Measurements from ENCODE around the gene OXTR.

The OXTR gene

DNA sequence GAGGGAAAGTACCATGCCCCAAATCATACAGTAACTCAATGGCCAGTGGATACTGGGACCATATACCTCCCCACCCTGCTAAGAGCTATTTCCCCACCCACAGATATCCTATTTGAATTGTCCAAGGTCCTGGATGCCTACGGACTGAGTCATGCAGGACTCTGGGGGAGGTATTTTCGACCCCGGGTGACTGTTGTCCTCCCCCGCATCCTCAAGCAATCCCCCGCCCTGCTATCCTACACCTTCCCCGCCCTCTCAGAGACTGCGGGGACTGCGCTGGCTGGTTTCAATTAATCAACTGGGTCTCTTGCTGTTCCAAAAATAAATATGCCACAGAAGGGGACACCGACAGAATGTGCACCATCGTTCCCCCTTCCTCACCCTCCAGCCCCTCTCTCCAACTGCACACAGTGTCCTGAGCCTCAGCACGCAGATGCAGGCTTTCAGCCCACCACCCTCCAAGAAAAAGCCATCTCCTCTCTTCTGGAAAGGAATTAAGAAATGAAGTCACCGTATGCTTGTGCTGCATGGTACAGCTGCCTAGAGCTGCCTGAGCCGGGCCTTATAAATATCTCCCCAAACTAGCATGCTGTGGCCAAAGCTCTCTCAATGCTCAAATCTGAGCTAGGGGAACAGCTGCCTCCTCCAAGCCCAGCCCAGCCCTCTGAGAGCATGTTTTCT lies 27.7 kb downstream of the OXTR start:
- H3K9ac ChIP-seq (ENCODE audit: low read depth, low read length): no peak overlapping the region
- peak overlapping the region; percentile 74 for H3K27ac ChIP-seq (ENCODE audit: low read depth, low read length)
- 0 out of 2 replicates have a peak, but pooled peaks cover 5% of the 10 kb centered on the region for H3K27me3 ChIP-seq (ENCODE audit: control insufficient read depth, insufficient read depth, low read length)
- peaks cover 29% of the 10 kb centered on the region for H3K4me1 ChIP-seq (ENCODE audit: control insufficient read depth, insufficient read depth, low read length)
- peak overlapping the region; percentile 49 for H3K4me3 ChIP-seq (ENCODE audit: low read depth, low read length)
- H3K36me3 ChIP-seq (ENCODE audit: control insufficient read depth, insufficient read depth, low read length): no peaks in the 10 kb centered on the region
- H3K9me3 ChIP-seq (ENCODE audit: control insufficient read depth, insufficient read depth, low read length): no peaks in the 10 kb centered on the region

DNA sequence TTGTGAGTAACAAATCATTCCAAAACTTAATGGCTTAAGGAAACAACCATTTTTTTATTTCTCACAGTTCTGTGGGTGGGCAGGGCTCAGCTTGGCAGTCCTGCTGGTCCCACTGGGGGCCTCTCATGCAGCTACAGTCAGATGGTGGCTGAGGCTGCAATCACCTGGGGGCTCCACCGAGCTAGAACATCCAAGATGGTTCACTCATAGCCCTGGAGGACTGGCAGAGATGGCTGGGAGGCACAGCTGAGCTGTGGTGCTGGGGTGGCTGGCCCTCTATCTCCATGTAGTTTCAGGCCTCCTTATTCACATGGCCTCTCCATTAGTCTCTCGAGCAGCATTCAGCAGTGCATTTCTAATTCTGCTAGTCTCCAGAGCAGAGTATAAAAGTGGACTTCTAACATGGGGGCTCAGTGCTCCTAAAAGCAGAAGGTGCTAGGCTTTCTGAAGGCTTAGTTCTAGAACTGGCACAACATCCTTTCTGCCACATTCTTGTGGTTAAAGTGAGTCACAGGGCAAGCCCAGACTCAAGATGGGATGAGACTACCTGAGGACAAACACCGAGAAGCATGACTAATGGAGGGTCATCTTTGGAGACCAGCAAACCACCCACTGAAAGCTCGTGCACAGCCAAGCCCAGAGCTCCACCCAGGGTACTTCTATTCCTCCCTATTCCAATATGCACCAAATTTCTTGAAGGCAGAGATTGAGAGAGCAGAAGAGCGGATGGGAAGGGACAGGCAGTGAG lies 29.5 kb downstream of the OXTR start:
- Histone ChIP-seq H3K36me3 (ENCODE audit: control insufficient read depth, insufficient read depth, low read length) (no peaks in the 10 kb centered on the region), H3K27ac (ENCODE audit: low read depth, low read length) (no peak overlapping the region), H3K4me3 (ENCODE audit: low read depth, low read length) (no peak overlapping the region), H3K27me3 (ENCODE audit: control insufficient read depth, insufficient read depth, low read length) (0 out of 2 replicates have a peak, but pooled peaks cover 5% of the 10 kb centered on the region), H3K9me3 (ENCODE audit: control insufficient read depth, insufficient read depth, low read length) (no peaks in the 10 kb centered on the region), H3K4me1 (ENCODE audit: control insufficient read depth, insufficient read depth, low read length) (peaks cover 29% of the 10 kb centered on the region), H3K9ac (ENCODE audit: low read depth, low read length) (no peak overlapping the region)

DNA sequence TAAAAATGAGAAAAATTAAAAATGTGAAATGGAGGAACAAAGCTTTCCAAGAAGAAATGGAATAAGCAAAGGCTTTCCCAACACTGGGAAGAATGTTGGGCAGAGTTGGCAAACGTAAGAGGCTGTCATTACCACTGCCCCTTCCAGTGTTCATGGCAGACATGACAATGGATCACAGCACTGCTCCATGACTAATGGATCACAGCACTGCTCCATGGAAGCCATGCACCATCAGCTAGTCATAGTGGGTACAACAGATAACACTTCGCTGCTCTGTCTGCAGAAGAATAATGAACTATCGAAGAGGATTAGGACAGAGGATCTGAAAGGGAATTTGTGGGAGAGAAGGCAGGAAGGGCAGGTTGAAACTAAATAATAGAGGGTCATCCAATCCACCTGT lies 30.8 kb downstream of the OXTR start:
- Histone ChIP-seq H3K27me3 (ENCODE audit: control insufficient read depth, insufficient read depth, low read length) (0 out of 2 replicates have a peak, but pooled peaks cover 5% of the 10 kb centered on the region), H3K9ac (ENCODE audit: low read depth, low read length) (no peak overlapping the region), H3K27ac (ENCODE audit: low read depth, low read length) (no peak overlapping the region), H3K4me3 (ENCODE audit: low read depth, low read length) (no peak overlapping the region), H3K9me3 (ENCODE audit: control insufficient read depth, insufficient read depth, low read length) (no peaks in the 10 kb centered on the region), H3K36me3 (ENCODE audit: control insufficient read depth, insufficient read depth, low read length) (no peaks in the 10 kb centered on the region), H3K4me1 (ENCODE audit: control insufficient read depth, insufficient read depth, low read length) (peaks cover 29% of the 10 kb centered on the region)

DNA sequence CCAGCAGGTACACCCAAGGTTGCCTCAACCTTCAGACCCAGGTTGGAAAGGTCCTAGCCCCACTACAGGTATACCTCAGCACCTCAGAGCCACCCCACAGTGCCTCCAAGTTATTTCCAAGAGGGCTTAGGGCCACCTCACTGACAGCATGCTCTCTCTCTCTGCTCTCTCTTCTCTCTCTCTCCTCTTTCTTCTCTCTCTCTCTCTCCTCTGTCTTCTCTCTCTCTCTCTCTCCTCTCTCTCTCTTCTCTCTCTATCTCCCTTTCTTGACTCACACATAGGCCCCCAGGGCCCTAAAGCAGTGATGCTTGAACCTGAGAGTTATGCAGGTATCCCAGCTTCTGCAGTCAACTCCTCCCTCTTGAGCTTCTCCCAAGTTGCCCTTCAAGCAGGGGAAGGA lies 31.6 kb downstream of the OXTR start:
- Histone ChIP-seq H3K9ac (ENCODE audit: low read depth, low read length) (no peak overlapping the region), H3K9me3 (ENCODE audit: control insufficient read depth, insufficient read depth, low read length) (no peaks in the 10 kb centered on the region), H3K4me1 (ENCODE audit: control insufficient read depth, insufficient read depth, low read length) (peaks cover 21% of the 10 kb centered on the region), H3K27me3 (ENCODE audit: control insufficient read depth, insufficient read depth, low read length) (0 out of 2 replicates have a peak, but pooled peaks cover 5% of the 10 kb centered on the region), H3K4me3 (ENCODE audit: low read depth, low read length) (no peak overlapping the region), H3K27ac (ENCODE audit: low read depth, low read length) (no peak overlapping the region), H3K36me3 (ENCODE audit: control insufficient read depth, insufficient read depth, low read length) (no peaks in the 10 kb centered on the region)

DNA sequence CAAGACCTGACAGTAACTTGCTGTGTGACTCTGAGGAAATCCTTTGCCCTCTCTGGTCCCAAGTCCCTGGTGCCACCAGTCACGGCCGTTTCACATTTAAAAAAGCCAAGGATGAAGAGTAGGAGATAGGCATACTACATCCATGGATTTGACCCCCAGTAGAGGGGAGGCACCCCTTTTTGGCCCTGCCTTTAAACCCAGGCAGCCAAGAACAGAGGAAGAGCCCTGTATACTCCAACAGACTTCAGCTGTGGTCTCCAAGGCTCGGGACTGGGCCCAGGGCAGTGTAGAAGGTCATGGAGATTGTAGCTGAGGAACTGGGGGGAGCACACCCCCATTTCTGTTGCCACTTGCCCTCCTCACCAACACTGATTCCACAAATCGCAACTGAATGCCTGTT lies 32.1 kb downstream of the OXTR start:
- Histone ChIP-seq H3K27ac (ENCODE audit: low read depth, low read length) (no peak overlapping the region), H3K9me3 (ENCODE audit: control insufficient read depth, insufficient read depth, low read length) (no peaks in the 10 kb centered on the region)

DNA sequence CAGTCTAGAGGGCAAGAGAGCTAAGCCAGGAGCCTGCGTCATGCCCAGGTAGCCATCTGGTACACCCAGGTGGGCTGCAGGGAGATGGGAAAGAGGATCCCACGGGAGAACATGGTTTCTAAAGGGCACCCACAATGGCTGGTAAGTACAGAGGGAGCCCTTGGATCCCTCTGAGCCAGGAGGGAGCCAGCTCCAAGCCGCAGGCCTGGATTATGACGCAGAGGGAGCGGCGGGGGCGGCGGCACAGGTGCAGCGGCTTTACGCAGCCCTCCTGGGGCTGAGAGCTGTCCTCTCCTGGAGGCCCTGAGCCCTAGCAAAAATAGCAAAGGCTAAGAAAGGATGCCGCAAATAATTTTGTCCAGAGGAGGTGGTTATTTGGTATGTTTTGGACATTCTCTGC lies 33.0 kb downstream of the OXTR start:
- H3K27me3 ChIP-seq (ENCODE audit: control insufficient read depth, insufficient read depth, low read length): no peaks in the 10 kb centered on the region
- no peak overlapping the region for H3K4me3 ChIP-seq (ENCODE audit: low read depth, low read length)
- no peaks in the 10 kb centered on the region for H3K9me3 ChIP-seq (ENCODE audit: control insufficient read depth, insufficient read depth, low read length)
- no peak overlapping the region for H3K9ac ChIP-seq (ENCODE audit: low read depth, low read length)
- no peaks in the 10 kb centered on the region for H3K36me3 ChIP-seq (ENCODE audit: control insufficient read depth, insufficient read depth, low read length)
- peaks cover 11% of the 10 kb centered on the region for H3K4me1 ChIP-seq (ENCODE audit: control insufficient read depth, insufficient read depth, low read length)
- no peak overlapping the region for H3K27ac ChIP-seq (ENCODE audit: low read depth, low read length)

More for the DNA sequence above, 32.1 kb downstream of the OXTR start:
- Histone ChIP-seq H3K27me3 (ENCODE audit: control insufficient read depth, insufficient read depth, low read length) (0 out of 2 replicates have a peak, but pooled peaks cover 5% of the 10 kb centered on the region), H3K9ac (ENCODE audit: low read depth, low read length) (no peak overlapping the region), H3K36me3 (ENCODE audit: control insufficient read depth, insufficient read depth, low read length) (no peaks in the 10 kb centered on the region), H3K4me3 (ENCODE audit: low read depth, low read length) (no peak overlapping the region), H3K4me1 (ENCODE audit: control insufficient read depth, insufficient read depth, low read length) (peaks cover 19% of the 10 kb centered on the region)

DNA sequence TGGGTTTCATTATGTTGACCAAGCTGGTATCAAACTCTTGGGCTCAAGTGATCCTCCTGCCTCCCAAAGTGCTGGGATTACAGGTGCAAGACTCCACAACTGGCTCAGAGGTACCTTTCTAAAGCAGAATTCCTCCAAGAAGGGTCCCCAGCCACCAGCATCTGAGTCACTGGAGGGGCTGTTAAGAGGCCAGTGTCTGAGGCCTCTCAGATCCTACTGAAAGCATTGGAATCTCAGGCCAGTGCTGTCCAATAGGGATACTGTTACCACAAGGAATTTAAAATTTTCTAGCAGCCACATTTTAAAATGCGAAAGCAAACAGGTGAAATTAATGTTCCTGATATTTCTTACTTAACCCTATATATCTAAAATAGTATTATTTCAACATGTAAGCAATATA lies 34.5 kb downstream of the OXTR start:
- H3K9me3 ChIP-seq (ENCODE audit: control insufficient read depth, insufficient read depth, low read length): no peaks in the 10 kb centered on the region
- H3K4me1 ChIP-seq (ENCODE audit: control insufficient read depth, insufficient read depth, low read length): peaks cover 2% of the 10 kb centered on the region; the same call in 1 of the 2 replicates
- no peaks in the 10 kb centered on the region for H3K36me3 ChIP-seq (ENCODE audit: control insufficient read depth, insufficient read depth, low read length)
- no peaks in the 10 kb centered on the region for H3K27me3 ChIP-seq (ENCODE audit: control insufficient read depth, insufficient read depth, low read length)
- H3K4me3 ChIP-seq (ENCODE audit: low read depth, low read length): no peak overlapping the region
- H3K27ac ChIP-seq (ENCODE audit: low read depth, low read length): no peak overlapping the region
- no peak overlapping the region for H3K9ac ChIP-seq (ENCODE audit: low read depth, low read length)

DNA sequence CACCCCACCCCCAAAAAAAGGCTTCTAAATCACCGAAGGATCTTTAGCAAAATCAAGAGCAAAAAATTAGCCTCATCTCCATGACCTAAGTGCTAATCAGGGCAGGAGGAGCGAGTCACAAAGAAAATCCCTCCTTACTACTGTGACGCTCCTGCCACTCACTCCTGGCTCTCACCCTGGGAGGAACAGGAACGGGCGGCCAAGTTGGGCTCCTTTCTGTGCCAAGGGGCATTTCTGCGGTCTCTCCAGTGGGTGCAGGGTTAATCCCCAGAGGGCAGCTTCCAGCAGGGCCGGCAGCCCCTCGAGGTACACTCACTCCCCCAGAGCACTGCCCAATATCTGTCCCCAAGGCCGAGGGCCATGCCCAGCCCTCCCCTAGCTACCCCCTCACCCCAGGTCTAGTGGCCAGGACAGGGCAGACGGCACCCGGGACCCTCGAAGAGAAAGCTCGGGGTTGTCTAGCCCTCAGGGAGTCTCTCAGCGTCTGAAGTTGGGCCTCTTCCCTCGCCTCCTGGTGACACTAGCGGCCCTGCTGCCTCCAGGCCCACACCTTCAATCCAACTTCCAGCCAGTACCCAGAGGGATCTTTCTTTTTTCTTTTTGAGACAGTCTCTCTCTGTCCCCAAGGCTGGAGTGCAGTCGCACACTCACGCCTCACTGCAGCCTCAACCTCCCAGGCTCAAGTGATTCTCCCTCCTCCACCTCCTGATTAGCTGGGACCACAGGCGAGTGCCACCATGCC lies 35.1 kb downstream of the OXTR start:
- Histone ChIP-seq H3K36me3 (ENCODE audit: control insufficient read depth, insufficient read depth, low read length) (no peaks in the 10 kb centered on the region), H3K9me3 (ENCODE audit: control insufficient read depth, insufficient read depth, low read length) (no peaks in the 10 kb centered on the region), H3K9ac (ENCODE audit: low read depth, low read length) (no peak overlapping the region), H3K27me3 (ENCODE audit: control insufficient read depth, insufficient read depth, low read length) (no peaks in the 10 kb centered on the region), H3K27ac (ENCODE audit: low read depth, low read length) (no peak overlapping the region), H3K4me3 (ENCODE audit: low read depth, low read length) (no peak overlapping the region), H3K4me1 (ENCODE audit: control insufficient read depth, insufficient read depth, low read length) (peaks cover 2% of the 10 kb centered on the region; the same call in 1 of the 2 replicates)

DNA sequence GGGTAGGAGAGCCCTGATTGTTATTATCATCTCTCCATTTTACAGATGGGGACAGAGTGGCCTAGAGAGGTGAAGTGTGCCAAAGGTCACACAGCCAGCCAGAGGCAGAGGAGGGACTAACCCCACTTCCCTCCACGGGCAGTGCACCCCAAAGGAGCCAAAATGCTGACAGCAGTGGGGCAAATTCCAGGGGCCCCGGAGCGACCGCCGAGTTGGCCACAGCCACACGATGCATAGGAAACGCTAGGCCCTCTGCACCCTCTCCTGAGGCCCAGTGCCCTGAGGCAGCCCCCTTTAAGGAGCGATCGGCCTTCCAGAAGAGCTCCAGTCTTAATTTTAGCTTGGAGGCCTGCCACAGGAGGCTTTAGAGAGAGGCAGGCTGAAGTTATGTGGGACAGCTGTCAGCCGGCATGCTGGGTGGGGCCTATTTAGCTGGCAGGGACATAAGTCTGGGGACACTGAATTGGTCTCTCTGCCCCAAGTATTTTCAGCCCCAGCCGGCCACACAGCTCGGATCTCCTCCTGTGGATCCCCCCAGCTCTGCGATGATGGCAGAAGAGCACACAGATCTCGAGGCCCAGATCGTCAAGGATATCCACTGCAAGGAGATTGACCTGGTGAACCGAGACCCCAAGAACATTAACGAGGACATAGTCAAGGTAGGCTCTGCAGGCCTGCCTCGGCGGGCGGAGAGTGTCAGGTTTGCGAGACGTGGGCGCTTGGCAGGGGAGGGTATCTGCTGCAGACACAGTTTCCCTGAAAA lies 35.9 kb downstream of the OXTR start, which contains the start of gene CAV3:
CAV3 (plus strand) TSS at position 471 of the 763 bp plus-strand sequence; CDS start at position 546, 75 bp downstream.
- Histone ChIP-seq H3K4me3 (ENCODE audit: low read depth, low read length) (no peak within 1 kb of the TSS), H3K9me3 (ENCODE audit: control insufficient read depth, insufficient read depth, low read length) (no peaks in the 10 kb centered on the region), H3K27me3 (ENCODE audit: control insufficient read depth, insufficient read depth, low read length) (no peaks in the 10 kb centered on the region), H3K4me1 (ENCODE audit: control insufficient read depth, insufficient read depth, low read length) (peaks cover 2% of the 10 kb centered on the region; the same call in 1 of the 2 replicates), H3K36me3 (ENCODE audit: control insufficient read depth, insufficient read depth, low read length) (no peaks in the 10 kb centered on the region), H3K9ac (ENCODE audit: low read depth, low read length) (no peak within 1 kb of the TSS), H3K27ac (ENCODE audit: low read depth, low read length) (no peak within 1 kb of the TSS)

DNA sequence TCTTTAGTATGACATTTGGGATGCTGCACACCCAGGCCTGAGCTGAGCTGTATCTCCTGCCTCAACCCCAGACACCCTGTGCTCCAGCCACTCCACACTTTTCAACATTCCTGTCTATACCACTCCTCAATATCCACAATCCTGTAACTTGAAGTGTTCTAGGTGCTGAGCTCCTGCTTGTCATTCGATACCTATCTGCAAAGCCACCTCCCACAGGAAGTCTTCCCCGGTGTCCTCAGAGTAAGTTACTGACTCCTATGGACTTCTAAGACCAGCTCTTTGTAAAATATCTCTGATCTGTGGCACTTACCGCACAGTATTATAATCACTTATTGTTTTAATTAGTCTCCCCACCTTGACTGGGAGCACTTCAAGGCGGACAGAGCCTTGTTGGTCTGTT lies 37.0 kb downstream of the OXTR start:
- Histone ChIP-seq H3K9ac (ENCODE audit: low read depth, low read length) (no peak overlapping the region), H3K9me3 (ENCODE audit: control insufficient read depth, insufficient read depth, low read length) (no peaks in the 10 kb centered on the region), H3K27me3 (ENCODE audit: control insufficient read depth, insufficient read depth, low read length) (no peaks in the 10 kb centered on the region), H3K27ac (ENCODE audit: low read depth, low read length) (no peak overlapping the region), H3K4me3 (ENCODE audit: low read depth, low read length) (no peak overlapping the region), H3K4me1 (ENCODE audit: control insufficient read depth, insufficient read depth, low read length) (peaks cover 2% of the 10 kb centered on the region; the same call in 1 of the 2 replicates), H3K36me3 (ENCODE audit: control insufficient read depth, insufficient read depth, low read length) (no peaks in the 10 kb centered on the region)

Measured in HUES48 (cell line).